Adrenal gland (tissue), 5 donors: ENCODE data around the gene PTGS1.

ENCODE experiments used
- CTCF ChIP-seq, 6 experiments: fragments of 450-650 bp in 4 of 6; fragments of 200-600 bp in 2 of 6; sonication (generic) in 1 of 6; IDR thresholded peaks; 1 replicate in 5 of 6; 2 replicates in 1 of 6; pipeline versions ENCODE4 v1.5.1 to v1.8.0; 2016 to 2021; ENCODE audit warnings: antibody characterized with exemption in 6 of 6, mild to moderate bottlenecking in 2 of 6, moderate library complexity in 1 of 6
- POLR2A ChIP-seq, 2 donors: fragments of 450-650 bp; IDR thresholded peaks; one replicate each; pipeline ENCODE4 v1.6.1; 2017; ENCODE audit warnings: antibody characterized with exemption in 2 of 2, mild to moderate bottlenecking in 2 of 2, moderate library complexity in 1 of 2
- donor health status: DM: no; HTN: no; CAD: no.

- TF ChIP-seq CTCF (IDR thresholded peaks at IDR 0.05) (no peak), POLR2A (IDR thresholded peaks at IDR 0.05) (no peak)
Observed at GRCh38 chr9:122370303-122370702, 521 bp upstream of the PTGS1 start.
